SK-N-SH (cell line): ENCODE results near the gene STYK1.

ENCODE experiments used
- EP300 ChIP-seq, 2 experiments: IDR thresholded peaks; 2 replicates each; pipeline versions ENCODE4 v1.4.0 to v1.6.1; 2012; ENCODE audit warnings: borderline replicate concordance in 1 of 2, low read depth in 1 of 2, low read length in 1 of 2
- EZH2phosphoT487 ChIP-seq: fragments of 200-600 bp; sonication (generic); IDR thresholded peaks from 2 replicates; pipeline ENCODE4 v1.6.1; 2017; ENCODE audit warnings: low read depth, mixed run types, mild to moderate bottlenecking, antibody characterized with exemption, moderate library complexity, borderline replicate concordance
- MXI1 ChIP-seq: IDR thresholded peaks from 2 replicates; pipeline ENCODE4 v1.6.1; 2012; ENCODE audit warnings: mild to moderate bottlenecking, low read depth, low read length, improper control_type of control experiment
- NFIC ChIP-seq: IDR thresholded peaks from 2 replicates; pipeline ENCODE4 v1.4.0; 2012; ENCODE audit warnings: borderline replicate concordance
- POLR2AphosphoS5 ChIP-seq: IDR thresholded peaks from 2 replicates; pipeline ENCODE4 v1.6.1; 2012; ENCODE audit warnings: low read depth, low read length
- RFX5 ChIP-seq: IDR thresholded peaks from 2 replicates; pipeline ENCODE4 v1.6.1; 2012; ENCODE audit warnings: mild to moderate bottlenecking, improper control_type of control experiment, low read length
- TCF12 ChIP-seq: IDR thresholded peaks from 2 replicates; pipeline ENCODE4 v1.4.0; 2012
- TEAD4 ChIP-seq: IDR thresholded peaks from 2 replicates; pipeline ENCODE4 v1.4.0; 2012; ENCODE audit warnings: mild to moderate bottlenecking, borderline replicate concordance; ENCODE audit not compliant: insufficient read depth
- YY1 ChIP-seq: IDR thresholded peaks from 2 replicates; pipeline ENCODE4 v1.4.0; 2012; ENCODE audit warnings: low read depth, mild to moderate bottlenecking
- TF ChIP-seq, protein P1 (sequence below): fragments of 200-600 bp; sonication (generic); IDR thresholded peaks from 2 replicates; pipeline ENCODE4 v1.6.1; 2017; ENCODE audit warnings: antibody characterized with exemption, mild to moderate bottlenecking, moderate library complexity
- TF ChIP-seq, protein P2 (sequence below): IDR thresholded peaks from 2 replicates; pipeline ENCODE4 v1.4.0; 2012; ENCODE audit warnings: low read depth, borderline replicate concordance
- TF ChIP-seq, protein P3 (sequence below): IDR thresholded peaks from 2 replicates; pipeline ENCODE4 v1.4.0; 2012; ENCODE audit warnings: low read depth

DNA sequence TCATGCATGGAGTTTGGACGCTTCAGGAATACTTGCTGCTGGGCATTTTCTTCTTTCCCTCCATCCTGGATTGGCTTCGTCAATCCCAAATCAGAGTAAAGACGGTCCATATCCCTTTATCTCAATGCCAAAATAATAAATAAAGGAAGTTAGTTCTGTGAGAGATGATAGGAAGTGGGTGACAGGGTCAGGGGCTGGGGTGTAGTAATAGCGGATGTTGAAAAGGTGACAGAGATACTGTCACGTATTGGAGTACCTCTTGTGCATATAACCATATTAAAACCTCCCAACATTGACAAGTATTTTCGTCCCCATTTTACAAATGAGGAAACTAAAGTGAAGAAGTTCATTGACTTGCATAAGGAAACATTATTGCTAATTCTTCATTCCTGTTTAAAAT, 72.9 kb downstream of the STYK1 start:
- no peak for TF ChIP-seq EZH2phosphoT487
- TF ChIP-seq, protein P1, sequence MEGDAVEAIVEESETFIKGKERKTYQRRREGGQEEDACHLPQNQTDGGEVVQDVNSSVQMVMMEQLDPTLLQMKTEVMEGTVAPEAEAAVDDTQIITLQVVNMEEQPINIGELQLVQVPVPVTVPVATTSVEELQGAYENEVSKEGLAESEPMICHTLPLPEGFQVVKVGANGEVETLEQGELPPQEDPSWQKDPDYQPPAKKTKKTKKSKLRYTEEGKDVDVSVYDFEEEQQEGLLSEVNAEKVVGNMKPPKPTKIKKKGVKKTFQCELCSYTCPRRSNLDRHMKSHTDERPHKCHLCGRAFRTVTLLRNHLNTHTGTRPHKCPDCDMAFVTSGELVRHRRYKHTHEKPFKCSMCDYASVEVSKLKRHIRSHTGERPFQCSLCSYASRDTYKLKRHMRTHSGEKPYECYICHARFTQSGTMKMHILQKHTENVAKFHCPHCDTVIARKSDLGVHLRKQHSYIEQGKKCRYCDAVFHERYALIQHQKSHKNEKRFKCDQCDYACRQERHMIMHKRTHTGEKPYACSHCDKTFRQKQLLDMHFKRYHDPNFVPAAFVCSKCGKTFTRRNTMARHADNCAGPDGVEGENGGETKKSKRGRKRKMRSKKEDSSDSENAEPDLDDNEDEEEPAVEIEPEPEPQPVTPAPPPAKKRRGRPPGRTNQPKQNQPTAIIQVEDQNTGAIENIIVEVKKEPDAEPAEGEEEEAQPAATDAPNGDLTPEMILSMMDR, result no peak
- TF ChIP-seq POLR2AphosphoS5, result no peak
- TF ChIP-seq, protein P2, sequence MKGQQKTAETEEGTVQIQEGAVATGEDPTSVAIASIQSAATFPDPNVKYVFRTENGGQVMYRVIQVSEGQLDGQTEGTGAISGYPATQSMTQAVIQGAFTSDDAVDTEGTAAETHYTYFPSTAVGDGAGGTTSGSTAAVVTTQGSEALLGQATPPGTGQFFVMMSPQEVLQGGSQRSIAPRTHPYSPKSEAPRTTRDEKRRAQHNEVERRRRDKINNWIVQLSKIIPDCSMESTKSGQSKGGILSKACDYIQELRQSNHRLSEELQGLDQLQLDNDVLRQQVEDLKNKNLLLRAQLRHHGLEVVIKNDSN, result no peak
- TF ChIP-seq EP300 (IDR thresholded peaks at IDR 0.05; ENCODE audit: borderline replicate concordance in 1 of 2, low read depth in 1 of 2, low read length in 1 of 2), result no peak
- TF ChIP-seq, protein P3, sequence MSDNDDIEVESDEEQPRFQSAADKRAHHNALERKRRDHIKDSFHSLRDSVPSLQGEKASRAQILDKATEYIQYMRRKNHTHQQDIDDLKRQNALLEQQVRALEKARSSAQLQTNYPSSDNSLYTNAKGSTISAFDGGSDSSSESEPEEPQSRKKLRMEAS, result no peak
- TF ChIP-seq TEAD4, result no peak
- no peak for TF ChIP-seq RFX5
- TF ChIP-seq MXI1, result no peak
- TF ChIP-seq NFIC, result no peak
- no peak for TF ChIP-seq TCF12
- no peak for TF ChIP-seq YY1
